GM19351 (cell line): ENCODE measurements around the gene AMMECR1L.

ENCODE experiments used
- ATAC-seq: cut with Tn5 transposase; IDR thresholded peaks from one replicate; pipeline ENCODE4 v1.9.1; 2021; ENCODE audit warnings: mild to moderate bottlenecking, moderate library complexity; ENCODE audit not compliant: unreplicated experiment

Gene AMMECR1L

DNA sequence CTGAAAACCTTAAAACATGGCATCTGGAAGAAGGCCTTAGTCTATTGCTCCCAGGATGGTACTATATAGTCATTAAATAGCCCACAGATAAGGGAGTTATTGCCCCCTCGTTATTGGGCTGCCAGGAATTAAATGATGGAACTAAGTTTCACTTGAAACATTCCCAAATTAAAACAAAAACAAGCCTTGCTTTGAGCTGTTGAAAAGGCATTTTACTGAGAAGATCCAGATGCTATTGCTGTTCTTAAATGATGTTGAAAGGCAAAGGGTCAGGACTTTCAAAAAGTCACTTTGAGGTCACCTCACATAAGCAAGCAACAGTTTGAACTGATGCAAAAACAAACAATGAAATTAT, 2.0 kb upstream of the AMMECR1L start:
- ATAC-seq: no peak

DNA sequence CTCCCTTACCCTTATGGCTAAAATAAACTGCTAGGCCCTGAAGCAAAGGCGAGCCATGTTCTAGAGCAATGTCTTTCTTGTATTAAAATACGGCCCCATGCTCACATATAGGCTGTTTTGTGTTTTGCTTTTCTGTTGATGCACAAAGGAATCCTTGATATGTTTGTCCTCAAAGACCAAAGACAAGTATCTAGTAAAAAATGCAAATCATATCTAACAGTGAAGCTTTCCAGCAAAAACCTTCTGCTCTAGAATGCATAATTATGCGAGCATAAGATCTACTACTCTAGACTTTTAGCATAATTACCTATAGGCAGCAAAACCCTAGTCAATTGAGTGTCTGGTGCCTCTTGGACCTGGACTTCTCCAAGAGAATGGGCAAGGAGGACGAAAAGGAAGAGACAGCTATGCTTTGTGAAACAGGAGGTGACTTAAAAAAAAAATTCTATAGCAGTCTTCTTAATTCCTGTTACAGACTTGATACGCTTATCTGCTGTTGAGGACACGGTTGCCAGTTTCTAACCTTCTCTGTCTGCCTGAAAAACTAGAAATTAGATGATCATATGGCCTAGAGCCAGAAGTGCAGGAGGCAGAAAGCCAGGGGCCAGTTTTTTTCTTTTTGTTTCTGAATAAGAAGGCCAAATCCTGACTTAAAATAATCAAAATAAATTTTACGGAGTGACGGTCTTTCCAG, 1.5 kb upstream of the AMMECR1L start:
- ATAC-seq: no peak

DNA sequence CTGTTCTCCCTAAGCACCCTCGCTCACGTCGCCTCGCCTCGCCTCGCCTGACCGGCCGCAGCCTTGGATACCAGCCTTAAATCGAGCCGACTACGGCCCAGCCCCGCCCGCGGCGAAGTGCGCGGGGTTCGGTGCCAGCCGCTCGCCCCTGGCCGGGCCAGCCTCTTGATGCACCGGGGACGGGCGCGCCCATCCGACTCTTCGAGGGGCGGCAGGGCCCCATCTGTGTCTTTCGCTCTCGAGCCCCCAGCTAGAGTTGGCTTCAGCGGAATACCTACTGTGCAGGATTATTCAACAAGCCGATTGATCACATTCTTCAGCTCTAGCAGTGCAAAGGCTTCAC, 808 bp upstream of the AMMECR1L start:
- ATAC-seq: peak; percentile 20

DNA sequence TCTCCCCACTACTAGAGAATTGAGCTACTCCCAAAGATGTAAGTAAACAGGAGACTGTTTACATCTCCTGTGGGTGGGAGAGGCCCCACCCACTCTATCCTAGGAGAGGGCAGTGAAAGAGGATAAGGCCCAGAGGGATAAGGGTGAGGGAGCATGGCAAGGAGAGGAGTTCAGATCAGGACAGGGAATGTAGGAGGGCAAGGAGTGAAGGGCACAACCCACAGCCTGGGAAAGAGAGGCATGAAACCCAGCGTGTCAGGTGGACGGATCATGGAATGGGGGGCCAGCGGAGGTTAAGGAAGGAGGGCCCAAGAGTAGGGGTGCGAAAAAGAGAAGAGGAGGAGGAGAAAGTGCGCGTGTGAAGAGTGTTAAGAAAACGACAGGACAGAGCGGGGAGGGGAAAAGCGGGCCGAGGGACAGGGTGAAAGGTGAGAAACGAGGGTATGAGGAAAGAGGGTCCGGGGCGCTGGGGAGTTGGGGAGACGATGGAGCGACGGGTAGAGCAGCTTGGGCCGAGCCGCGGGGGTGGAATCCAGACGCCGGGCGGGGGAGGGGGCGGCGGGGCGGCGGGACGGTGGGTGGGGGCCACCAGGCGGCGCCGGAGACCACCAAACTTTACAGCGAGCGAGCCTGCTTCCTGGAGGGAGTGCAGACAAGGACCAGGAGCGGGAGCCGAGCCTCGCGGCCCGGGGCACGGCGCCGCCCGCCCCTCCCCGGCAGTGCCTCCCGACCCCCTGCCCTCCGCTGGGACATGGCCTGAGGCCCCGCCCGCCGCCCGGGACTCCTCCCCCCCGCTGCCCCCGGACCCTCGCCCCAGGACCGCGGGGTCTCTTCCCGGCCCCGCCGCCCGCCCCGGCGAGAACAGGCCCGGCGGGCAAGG, 655 bp downstream of the AMMECR1L start:
- peak; percentile 18 for ATAC-seq

DNA sequence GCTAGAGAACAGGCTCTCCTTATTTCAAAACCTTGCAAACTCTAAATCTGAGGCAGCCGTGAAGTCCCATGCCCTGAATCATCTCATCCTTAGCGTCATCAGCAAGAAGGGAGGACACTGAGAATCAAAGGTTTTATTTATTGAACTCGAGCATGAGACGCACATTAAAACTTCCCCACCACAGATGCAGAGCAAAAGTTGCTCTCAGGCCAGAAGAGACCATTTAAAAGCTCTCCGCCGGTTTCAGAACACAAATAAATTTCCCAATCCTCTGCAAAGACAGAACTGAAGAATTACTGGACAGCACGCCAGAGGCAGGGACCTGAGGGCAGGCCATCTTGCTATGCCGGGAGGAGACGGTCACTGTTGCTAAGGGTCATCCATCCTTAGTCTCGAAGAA, 1.3 kb downstream of the AMMECR1L start:
- no peak for ATAC-seq

DNA sequence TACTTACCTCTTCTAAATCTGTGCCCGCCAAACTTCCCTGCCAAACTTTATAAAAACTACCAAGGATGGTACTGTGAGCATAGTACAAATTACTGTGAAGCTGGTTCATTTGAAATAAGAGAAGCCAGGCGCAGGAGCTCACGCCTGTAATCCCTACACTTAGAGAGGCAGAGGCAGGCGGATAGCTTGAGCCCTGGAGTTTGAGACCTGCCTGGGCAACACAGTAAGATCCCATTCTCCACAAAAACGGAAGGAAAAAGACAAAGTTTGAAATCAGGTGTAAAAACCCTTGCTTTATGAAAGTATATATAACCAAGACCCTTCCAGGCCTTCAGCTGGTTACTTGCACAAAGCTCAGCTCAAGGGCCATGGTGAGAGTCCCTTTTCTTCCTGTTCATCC, 5.9 kb downstream of the AMMECR1L start:
- ATAC-seq: no peak

DNA sequence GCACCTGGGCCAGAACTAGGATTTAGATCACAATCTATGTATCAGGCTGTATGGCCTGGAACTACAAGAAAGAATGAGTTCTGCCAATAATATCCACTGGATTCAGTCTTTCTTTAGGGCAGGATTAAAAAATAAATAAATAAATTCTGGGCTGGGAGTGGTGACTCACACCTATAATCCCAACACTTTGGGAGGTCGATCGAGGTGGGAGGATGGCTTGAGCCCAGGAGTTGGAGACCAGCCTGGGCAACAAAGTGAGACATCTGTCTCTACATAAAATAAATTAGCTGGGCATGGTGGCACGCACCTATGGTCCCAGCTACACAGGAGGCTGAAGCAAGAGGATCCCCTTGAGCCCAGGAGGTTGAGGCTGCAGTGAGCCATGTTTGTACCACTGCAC, 8.1 kb downstream of the AMMECR1L start:
- no peak for ATAC-seq

DNA sequence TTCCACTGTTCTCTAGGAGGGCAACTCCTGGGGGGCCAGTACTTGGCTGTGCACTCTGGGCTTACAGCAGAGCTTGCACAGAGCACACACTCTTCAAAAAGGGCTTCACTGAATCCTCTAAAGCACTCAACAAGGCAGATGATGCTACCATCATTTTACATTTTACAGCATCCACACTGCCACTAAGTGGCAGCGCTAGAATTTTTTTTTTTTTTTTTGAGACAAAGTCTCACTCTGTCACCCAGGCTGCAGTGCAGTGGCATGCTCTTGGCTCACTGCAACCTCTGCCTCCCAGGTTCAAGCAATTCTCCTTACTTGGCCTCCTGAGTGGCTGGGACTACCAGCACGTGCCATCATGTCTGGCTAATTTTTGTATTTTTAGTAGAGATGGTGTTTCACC, 8.6 kb downstream of the AMMECR1L start:
- ATAC-seq: no peak

DNA sequence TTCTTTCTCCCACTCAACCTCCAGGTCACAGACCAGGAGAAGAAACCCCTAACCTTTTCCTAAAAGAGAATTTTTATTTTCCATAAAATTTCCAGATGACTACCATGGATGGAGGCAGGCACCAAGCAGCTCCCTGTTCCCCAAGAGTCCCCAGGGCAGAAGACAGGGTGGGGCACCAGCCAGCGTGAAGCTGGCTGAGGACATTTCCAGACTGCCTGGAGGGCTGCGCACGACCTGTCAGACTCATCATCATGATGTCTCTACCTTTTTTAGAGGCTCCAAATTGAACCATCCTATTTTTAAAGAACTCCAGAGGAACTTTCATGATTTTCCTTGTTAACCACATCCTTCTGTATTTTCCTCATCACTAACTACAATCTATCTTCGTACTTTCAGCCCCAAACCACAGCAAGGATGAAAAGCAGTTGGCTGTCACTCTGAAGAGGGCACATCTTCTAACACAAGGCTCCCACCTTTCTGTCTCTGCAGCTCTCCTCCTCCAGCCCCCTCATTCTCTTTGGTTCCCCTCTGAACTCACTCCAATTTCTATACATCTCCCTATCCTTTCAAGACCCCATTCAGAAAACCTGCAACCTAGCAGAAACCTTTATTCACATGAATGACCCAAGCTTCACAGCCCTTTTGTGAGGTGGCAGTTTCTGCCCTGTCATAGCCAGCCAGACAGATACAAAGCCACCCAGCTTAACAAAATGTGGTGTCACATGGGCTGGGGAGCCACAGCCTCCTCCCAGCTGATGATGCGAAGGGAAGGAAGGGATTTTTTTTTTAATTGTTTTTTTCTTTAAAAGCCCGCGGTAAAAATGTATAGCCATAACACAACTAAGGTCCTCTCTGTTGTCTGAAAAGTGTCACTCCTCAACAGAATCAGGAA, 11.1 kb downstream of the AMMECR1L start:
- no peak for ATAC-seq

DNA sequence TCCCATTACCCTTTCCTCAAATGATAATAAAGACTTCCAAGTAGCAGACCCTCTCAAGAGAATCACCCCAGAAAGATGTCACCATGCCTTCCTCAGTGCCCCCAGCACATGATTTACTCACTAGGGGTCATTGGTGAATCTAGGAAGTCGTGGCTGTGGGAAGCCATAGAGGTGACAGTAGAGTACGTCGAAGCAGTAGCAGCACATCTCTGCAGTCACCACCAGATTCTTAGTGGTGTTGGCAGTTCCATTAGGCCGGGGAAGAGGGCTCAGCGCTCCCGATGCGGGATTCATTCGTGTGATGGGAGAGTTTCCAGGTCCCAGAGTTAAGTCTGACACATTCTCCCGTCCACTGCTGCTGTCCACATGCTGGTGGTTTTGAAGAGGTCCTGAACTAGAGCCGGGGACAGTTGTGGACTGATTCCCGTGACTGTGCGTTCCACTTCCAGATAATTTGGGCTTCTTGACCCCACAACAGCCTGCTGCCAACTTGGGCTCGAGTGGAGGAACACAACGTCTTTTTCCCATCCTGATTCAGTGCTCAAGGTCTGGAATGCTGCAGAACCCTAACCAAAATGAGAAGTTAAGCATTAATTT, 12.0 kb downstream of the AMMECR1L start:
- no peak for ATAC-seq

DNA sequence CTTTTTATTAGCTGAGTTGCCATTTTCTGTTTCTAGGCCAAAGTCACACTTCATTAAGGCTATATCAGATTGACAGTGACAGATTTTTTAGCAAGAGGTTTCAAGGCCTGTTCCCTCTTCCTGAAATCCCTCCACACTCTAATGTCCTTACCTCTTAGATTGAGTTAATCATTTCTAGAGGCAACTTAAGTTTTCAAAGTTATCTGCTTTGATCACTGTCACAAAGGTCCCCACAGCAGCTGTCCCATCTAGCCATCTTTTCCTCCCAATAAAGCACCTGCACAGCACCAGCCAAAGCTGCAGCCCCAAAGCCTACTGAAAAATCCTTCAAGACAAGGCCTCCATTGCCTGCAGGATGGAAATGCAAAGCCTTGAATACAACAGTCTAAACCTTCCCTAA, 13.4 kb downstream of the AMMECR1L start:
- no peak for ATAC-seq

DNA sequence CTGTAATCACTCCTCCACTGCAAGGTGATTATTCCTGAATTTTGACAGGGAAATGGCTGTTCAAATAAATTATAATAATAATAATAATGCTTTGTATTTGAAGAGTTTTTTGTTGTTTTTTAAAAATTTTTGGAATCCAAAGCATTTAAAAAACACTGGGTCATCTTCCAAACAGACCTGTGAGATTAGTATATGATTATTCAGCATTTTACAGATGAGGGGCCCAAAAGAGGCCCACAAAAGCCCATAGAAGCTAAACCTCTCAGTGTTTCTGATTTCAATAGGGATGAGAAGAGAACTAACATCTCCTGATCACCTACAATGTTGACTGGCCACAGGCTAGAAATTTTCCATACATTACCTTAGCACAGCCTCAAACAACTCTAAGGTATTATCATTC, 19.8 kb downstream of the AMMECR1L start:
- no peak for ATAC-seq

DNA sequence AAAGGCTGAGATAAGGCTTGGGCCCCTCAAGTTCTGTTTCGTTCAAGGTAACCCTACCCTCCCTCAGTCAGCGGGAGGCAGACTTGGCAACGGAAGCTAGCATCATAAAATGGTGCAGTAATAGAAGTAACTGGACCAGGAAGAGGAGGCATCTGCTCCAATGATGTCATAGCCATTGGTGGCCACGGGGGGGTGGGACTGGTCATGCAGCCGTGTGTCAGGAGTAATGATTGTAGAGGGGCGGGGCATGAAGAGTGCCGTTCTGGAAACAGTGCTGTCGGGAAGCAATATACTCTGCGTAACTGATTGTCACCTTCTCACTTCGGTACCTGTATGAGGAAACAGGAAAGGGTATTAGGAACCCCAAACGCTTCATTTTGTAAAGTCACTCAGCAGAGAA, 20.9 kb downstream of the AMMECR1L start:
- no peak for ATAC-seq

DNA sequence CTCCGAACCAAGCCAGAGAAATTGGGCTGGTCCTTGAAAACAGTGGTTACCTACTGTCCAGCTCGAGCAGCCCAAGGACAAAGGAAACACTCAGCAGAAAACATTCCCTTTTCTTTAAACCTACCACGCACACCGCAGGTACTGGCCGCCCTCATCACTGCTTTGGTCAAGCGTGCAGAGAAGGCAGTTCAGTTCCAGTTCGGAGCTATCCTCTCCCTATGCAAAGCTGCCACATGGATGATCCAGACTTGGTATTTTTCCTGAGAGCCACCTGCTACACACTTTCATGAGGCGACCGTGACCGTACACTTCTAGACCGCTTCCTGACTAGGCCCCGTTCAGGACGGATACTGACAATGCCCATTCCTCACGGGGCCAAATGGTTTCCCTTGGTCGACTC, 23.5 kb downstream of the AMMECR1L start:
- ATAC-seq: no peak

DNA sequence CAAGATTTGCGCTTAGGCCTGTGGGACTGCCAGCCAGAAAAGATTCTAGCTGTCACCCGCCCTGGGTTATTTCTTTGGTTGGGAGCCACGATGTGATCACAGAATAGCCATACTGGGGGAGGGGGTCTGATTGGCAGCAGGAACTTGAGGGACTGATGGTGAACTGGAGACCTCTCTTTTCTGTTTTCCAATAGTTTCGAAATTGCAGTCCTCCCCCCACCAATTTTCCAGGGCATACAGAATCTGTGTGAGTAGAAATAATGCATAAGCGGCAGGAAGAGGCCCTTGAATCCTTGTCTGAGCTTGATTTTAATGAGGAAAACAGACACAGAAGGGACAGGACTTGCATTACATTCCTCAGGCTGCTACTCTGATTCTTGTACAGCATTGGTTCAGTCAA, 25.6 kb downstream of the AMMECR1L start:
- no peak for ATAC-seq

DNA sequence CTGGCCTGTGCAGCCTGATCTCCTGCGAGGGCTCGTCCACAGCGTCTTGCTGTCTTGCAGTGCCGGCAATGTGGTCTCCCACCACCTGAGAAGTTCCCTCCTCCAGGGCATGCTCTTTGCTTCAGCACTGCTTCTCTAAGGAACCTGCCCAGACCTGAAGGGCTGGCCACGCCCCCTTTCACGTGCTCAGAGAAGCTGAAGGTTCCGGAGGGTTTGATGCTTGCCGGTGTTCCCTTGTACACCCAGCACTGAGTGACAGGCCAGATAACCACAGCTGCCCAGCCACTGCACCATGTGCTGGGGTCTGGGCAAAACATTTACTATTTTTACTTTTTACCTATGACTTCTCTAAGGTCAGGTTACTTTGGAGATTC, 26.1 kb downstream of the AMMECR1L start:
- no peak for ATAC-seq

DNA sequence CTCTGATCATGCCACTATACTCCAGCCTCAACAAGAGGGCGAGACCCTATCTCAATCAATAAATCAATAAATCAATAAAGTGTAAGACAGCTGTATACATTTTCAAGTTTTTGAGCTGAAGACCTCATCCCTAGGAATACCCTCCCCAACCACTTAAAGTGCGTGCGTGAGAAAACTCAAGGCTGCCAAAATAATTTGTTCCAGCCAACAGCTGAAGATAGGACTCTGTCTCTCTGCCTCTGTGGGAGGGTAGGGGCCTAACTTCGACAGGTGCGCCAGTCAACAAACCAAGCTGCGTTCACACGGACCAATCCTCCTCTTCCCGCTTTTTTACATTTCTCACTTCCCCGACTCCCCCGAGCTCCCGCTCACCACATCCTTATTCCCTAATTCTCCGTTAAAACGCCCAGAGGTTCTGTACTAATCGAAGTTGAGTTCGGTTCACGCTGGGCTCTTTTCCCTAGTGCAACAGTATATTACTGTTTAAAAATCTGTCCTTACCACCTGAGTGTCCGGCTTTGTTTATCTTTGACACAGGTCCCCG, 28.4 kb downstream of the AMMECR1L start:
- ATAC-seq: no peak

DNA sequence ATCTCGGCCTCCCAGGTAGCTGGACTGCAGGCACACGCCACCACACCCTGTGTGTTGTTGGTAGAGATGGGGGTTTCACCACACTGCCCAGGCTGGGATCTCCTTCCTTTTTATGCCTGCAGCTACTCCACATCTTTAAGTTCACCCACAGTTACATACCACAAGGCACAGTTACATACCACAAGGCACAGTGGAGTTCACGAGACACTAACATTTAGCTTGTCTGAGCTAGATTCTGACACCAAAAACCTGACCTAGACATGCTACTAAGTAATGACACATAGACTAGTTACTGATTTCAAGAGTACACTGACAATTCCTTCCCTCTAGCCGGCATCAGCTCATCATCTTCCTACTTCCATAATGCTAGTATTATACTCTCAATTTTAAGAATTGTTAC, 32.1 kb downstream of the AMMECR1L start:
- ATAC-seq: no peak

DNA sequence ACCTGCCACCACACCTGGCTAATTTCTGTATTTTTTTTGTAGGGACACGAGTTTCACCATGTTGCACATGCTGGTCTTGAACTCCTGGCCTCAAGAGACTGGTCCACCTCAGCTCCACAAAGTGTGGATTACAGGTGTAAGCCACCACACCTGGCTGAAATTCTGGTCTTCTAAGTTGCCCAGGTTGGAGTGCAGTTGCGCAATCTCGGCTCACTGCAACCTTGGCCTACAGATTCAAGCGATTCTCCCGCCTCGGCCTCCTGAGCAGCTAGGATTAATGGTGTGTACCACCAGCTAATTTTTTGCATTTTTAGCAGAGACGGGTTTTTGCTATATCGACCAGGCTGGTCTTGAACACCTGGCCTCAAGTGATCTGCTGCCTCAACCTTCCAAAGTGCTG, 33.4 kb downstream of the AMMECR1L start:
- ATAC-seq: no peak

DNA sequence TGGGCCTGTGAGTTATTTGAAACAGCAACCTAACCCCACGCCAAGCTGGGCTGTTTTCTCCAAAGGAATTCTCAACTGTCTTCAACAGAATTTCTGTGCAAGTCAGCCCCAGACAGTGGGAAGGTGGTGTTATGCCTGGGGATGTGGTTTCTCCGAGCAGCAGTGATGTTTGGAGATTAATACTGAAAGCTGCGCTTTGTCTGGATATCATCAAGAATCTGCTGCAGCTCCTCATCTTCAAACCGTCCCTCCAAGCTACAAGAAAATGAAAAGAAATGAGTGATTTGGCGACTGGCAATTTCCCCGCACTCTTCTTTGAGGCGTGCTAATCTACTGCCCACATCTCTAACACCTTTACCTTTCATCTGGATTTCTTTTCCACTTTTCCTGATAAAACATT, 37.8 kb downstream of the AMMECR1L start:
- ATAC-seq: no peak

DNA sequence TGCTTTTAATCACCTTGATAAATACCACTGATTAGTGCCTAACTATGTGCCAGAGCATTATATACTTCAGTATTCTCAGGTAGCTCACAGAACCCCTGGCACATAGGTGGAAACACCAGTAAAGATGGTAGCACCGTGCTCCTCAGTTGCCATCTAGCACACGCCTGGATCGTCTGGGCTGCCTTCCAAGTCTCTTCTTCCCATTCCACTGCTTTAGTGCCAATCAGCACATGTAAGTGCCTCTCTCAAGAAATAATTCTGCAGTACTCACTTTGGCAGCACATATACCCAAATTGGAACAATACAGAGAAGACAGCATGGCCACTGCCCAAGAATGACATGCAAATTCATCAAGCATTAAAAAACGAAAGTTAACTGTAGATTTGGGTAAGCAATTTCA, 40.8 kb downstream of the AMMECR1L start:
- no peak for ATAC-seq
